HUES64 (cell line): ENCODE measurements around the gene HTT.

Experiments used
- H3K27ac ChIP-seq: 2 replicates; pipeline ENCODE4 v1.7.0; 2013; ENCODE audit warnings: low read depth, low read length, inconsistent platforms
- H3K27me3 ChIP-seq: 2 replicates; pipeline ENCODE4 v1.6.1; 2013; ENCODE audit warnings: mild to moderate bottlenecking, low read length; ENCODE audit not compliant: insufficient read depth
- H3K36me3 ChIP-seq: 2 replicates; pipeline ENCODE4 v1.6.1; 2013; ENCODE audit warnings: mild to moderate bottlenecking, low read length; ENCODE audit not compliant: insufficient read depth
- H3K4me1 ChIP-seq: 2 replicates; pipeline ENCODE4 v1.6.1; 2013; ENCODE audit warnings: mild to moderate bottlenecking, low read length, moderate library complexity; ENCODE audit not compliant: insufficient read depth
- H3K4me3 ChIP-seq: 2 replicates; pipeline ENCODE4 v1.5.1; 2013; ENCODE audit warnings: mild to moderate bottlenecking, low read length, moderate library complexity
- H3K9ac ChIP-seq: 2 replicates; pipeline ENCODE4 v1.6.1; 2013; ENCODE audit warnings: mild to moderate bottlenecking, low read depth, low read length
- H3K9me3 ChIP-seq: 2 replicates; pipeline ENCODE4 v1.6.1; 2013; ENCODE audit warnings: low read depth, low read length; ENCODE audit not compliant: insufficient read depth
- WGBS: fragments of 150-250, 120-280 bp; methylation state at CpG from one replicate; pipeline ENCODE4 v1.1.7; 2013; ENCODE audit warnings: missing lambda C conversion rate; 5-methylcytosine and 5-hydroxymethylcytosine counted together

HTT gene

DNA sequence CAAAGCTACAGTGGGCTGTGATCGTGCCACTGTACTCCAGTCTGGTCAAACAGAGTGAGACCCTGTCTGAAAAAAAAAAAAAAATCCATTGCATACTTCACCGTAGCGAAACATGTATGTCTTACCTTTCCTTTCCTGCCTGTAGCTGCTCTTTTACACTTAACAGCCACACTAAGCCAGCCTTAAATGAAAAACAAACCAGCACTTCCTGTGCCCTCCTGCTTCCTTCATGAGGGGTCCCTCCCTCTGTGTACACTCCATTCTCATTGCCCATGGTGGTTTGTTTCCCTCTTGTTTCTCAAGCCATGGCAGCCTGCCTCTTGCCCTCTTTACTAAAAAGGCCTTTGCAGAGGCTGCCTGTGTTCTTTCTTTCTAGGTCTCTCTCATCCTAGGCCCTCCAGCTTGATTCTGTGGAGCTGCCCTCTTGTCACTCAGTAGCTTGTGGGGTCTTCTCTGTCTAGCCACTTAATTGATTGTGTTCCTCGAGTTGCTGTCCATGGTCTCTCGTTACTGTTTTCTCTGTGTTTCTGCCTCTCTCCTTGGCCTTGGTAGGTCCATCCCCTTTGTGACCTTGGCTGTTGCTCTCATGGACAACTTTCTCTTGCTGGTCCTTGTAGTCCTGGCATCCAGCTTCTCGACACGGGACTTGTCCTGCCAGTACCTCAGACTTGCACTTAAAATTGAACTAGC lies 122.3 kb downstream of the HTT start:
- Histone ChIP-seq H3K9ac (no peak overlapping the region), H3K36me3 (peaks cover 82% of the 10 kb centered on the region)

DNA sequence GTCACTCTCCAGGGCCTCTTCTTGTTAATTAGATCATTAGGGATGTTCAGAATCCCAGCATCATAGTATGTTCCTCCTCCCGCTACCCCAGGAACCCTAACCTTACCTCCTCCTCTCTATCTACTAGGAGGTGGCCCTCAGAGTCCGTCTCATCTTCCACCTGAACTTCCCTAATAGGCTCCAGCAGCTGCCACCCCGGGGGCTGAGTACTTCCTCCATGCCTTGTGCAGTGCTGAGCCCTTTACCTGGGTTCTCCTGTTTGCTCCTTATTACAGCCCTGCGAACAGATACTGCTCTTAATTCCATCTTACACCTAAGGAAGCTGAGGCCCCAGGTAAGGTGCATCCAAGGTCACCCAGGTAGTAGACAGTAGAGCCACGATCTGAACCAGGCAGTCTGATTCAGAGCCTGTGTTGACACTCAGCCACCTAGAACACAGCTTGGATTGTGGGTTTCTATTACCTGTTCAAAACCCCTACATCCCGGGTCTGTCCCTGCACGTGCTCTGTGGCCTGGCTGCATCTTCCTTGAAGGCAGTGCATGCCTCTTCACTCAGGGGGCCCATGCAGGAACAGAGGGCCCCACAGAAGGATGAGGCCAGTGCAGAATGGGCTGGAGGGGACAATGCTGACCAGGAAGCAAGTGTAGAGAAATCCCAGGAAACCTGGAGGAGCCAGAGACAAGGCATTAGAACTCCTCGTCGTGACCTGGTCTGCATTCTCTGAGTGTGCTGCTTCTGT lies 123.1 kb downstream of the HTT start:
- H3K36me3 ChIP-seq: peaks cover 83% of the 10 kb centered on the region
- no peak overlapping the region for H3K9ac ChIP-seq
- WGBS: 94% methylated on average over 9 of the region's 9 CpGs
- no peaks in the 10 kb centered on the region for H3K4me1 ChIP-seq
- H3K27ac ChIP-seq: no peak overlapping the region
- H3K4me3 ChIP-seq: no peak overlapping the region
- H3K9me3 ChIP-seq: no peaks in the 10 kb centered on the region
- H3K27me3 ChIP-seq: no peaks in the 10 kb centered on the region

More for the DNA sequence above, 122.3 kb downstream of the HTT start:
- H3K4me1 ChIP-seq: no peaks in the 10 kb centered on the region
- H3K27ac ChIP-seq: no peak overlapping the region
- no peaks in the 10 kb centered on the region for H3K27me3 ChIP-seq
- H3K4me3 ChIP-seq: no peak overlapping the region
- no peaks in the 10 kb centered on the region for H3K9me3 ChIP-seq
- WGBS: 93% methylated on average over 7 of the region's 7 CpGs

DNA sequence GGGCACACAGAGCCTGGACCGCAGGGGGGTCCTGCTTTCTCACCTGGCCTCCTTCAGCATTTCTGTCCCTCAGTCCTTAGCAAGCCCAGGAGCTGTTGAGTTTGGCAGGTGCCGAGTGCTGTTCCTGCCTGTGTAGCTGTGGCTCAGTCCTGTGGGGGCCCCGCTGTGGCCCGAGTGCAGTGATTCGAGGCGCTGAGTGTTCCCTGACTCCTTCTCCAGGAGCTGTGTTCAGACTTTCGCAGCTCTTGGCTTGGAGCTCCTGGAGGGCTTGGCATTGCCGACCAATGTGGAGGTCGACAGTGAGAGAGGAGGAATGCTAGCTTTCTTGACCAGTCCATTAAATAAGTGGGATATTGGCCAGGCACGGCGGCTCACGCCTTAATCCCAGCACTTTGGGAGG lies 124.4 kb downstream of the HTT start:
- WGBS: 95% methylated on average over 12 of the region's 12 CpGs
- peaks cover 82% of the 10 kb centered on the region for H3K36me3 ChIP-seq

DNA sequence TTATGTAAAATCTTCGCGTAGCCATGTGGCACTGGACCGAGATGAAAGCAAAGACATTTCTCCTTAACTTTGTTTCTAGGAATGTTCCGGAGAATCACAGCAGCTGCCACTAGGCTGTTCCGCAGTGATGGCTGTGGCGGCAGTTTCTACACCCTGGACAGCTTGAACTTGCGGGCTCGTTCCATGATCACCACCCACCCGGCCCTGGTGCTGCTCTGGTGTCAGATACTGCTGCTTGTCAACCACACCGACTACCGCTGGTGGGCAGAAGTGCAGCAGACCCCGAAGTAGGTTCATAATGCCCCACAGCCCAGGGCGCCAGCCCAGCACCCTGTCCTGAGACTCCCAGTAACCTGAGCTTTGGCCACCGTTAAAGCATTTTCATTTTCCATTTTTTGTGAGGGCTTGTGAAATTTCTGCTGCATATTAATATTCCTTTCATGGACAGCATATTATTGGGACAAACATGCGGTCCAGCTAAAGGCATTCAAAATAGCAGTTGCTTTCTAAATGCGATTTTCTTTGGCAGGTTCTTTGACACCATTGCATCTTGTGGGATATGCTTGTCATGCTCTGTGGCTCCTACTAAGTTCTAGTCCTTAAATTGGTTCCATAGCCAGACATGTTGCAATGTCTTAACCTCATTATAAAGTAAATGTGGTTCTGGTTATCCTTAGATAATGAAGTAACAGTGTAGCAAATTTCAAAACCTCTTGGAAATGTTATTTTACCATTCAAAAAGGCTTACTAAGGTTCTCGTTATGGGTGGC lies 125.4 kb downstream of the HTT start:
- WGBS: 94% methylated on average over 17 of the region's 17 CpGs
- H3K9ac ChIP-seq: no peak overlapping the region
- H3K27me3 ChIP-seq: no peaks in the 10 kb centered on the region
- H3K4me1 ChIP-seq: no peaks in the 10 kb centered on the region
- H3K9me3 ChIP-seq: no peaks in the 10 kb centered on the region
- peaks cover 82% of the 10 kb centered on the region for H3K36me3 ChIP-seq
- no peak overlapping the region for H3K27ac ChIP-seq
- no peak overlapping the region for H3K4me3 ChIP-seq

More for the DNA sequence above, 124.4 kb downstream of the HTT start:
- H3K27ac ChIP-seq: no peak overlapping the region
- H3K9ac ChIP-seq: no peak overlapping the region
- no peak overlapping the region for H3K4me3 ChIP-seq
- no peaks in the 10 kb centered on the region for H3K9me3 ChIP-seq
- H3K27me3 ChIP-seq: no peaks in the 10 kb centered on the region
- H3K4me1 ChIP-seq: no peaks in the 10 kb centered on the region

DNA sequence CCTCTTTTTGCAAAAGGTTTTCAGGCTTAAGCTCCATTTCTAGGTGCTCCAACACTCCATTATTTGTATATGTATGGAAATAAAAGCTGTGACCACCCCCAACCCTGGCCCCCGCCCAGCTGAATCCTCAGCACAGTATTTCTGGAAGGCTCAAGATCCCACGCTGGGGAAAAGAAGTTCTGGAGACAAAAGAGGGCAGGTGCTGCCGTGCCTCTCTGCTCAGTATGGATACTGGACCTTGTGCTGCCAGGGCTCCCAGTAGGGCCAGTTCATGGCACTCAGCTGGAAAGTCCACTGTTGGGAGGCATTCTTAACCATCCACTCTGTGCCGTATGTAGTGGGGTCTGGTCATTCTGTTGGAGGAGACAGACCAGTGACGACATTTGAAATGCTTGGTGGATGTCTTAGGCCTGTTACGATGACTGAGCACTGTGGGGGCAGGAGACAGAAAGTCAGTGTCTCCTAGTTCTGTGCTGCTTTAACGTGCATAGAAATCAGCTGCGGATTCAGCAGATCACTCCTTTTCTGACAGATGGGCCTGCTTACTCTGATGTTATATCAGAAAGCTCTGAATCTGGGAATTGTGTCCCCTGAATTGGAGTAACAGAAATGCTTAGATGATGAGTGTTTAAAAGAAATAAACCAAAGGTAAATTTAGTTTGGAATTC lies 126.1 kb downstream of the HTT start:
- H3K4me3 ChIP-seq: no peak overlapping the region
- H3K9me3 ChIP-seq: no peaks in the 10 kb centered on the region
- no peaks in the 10 kb centered on the region for H3K4me1 ChIP-seq
- H3K27me3 ChIP-seq: no peaks in the 10 kb centered on the region
- H3K9ac ChIP-seq: no peak overlapping the region
- H3K27ac ChIP-seq: no peak overlapping the region
- 96% methylated on average over 8 of the region's 8 CpGs for WGBS
- H3K36me3 ChIP-seq: peaks cover 81% of the 10 kb centered on the region

DNA sequence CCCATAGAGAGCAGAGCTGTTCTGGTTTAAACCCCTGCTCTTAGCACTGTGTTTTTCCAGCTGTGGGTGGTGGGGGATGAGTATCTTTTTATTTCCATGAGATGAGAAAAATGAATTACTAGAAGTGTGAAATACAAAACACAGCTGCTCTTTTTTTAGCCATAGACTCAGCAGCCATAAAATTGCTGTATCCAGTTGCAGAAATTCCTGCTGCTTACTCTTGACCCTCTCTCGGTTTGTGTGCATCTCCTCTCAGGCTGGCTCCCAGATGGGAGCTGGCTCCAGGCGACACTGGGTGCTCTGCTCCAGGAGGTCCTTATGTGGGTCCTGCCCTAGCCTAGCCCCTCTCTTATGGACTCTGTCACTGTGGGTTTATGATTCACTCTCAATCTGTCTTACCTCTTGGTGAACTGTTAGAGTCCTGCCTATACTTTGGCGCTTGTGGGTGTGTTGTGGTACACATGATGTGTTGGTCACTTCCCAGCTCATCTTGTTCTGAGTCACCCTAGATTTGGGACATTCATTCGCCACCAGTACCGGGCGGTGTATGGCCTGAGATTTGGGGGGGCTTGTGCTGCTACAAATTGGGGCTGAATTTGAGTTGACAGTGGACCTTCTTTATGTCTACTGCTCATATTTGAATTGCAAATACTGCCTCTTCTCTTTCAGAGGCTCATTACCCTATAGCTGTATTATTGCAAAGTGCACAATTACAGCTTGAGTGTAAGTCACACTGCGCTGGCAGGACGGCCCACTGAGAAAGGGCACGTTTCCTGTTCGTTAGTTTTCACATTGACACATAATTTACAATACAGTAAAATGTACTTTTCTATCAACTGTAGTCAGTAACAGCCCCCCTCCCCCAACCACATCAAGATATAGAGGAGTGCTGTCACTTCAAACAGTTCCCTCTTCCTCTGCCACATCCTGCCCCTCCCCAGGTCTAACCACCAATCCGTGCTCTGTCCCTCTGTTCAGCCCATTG lies 127.5 kb downstream of the HTT start:
- Histone ChIP-seq H3K9ac (no peak overlapping the region), H3K9me3 (no peaks in the 10 kb centered on the region), H3K36me3 (peaks cover 80% of the 10 kb centered on the region), H3K27ac (no peak overlapping the region), H3K4me3 (no peak overlapping the region), H3K27me3 (no peaks in the 10 kb centered on the region), H3K4me1 (no peaks in the 10 kb centered on the region)
- 94% methylated on average over 11 of the region's 11 CpGs for WGBS

DNA sequence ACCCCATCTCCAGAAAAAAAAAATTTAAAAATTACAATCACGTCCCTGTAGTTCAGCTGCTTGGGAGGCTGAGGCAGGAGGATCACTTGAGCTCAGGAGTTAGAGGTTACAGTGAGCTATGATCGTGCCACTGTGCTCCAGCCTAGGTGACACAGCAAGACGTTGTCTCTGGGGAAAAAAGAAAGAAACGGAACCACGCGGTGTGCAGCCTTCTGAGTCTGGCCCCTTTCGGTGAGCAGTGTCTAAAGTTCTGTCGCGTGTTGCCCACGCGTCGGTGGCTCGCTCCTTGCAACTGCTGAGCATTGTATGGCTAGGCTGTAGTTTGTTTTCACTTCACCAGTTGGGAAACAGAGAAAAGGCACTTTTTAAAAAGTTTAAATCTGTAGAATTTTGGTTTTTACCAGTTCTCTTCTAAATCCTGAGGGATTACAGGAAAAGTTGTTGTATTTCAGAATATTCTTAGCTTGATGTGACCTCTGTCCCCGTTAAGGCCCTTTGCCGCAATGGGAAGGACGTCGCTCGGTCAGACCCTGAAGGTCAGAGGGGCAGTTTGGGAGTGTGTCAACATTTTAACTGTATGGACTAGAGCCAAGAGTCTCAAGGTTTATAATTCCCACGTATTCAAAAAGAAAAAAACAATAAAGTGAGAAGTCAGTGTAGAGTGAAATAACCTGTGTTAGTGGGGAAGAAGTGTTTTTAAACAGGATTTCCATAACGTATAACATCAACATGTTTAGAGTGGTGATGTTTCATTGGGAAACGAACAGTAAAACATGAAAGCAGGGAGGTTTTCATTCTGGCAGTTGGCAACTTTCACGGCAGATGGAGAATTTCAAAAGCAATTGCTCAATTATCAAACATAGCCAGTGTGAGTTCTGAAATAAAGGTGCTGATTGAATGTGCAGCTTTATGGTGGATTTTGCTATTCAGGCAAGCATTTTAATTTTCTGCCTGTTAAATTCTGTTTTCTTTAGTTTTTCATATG lies 128.6 kb downstream of the HTT start:
- no peaks in the 10 kb centered on the region for H3K9me3 ChIP-seq
- no peak overlapping the region for H3K4me3 ChIP-seq
- H3K27me3 ChIP-seq: no peaks in the 10 kb centered on the region
- no peak overlapping the region for H3K27ac ChIP-seq
- H3K36me3 ChIP-seq: peaks cover 81% of the 10 kb centered on the region
- WGBS: 96% methylated on average over 22 of the region's 22 CpGs
- H3K9ac ChIP-seq: no peak overlapping the region
- H3K4me1 ChIP-seq: no peaks in the 10 kb centered on the region

DNA sequence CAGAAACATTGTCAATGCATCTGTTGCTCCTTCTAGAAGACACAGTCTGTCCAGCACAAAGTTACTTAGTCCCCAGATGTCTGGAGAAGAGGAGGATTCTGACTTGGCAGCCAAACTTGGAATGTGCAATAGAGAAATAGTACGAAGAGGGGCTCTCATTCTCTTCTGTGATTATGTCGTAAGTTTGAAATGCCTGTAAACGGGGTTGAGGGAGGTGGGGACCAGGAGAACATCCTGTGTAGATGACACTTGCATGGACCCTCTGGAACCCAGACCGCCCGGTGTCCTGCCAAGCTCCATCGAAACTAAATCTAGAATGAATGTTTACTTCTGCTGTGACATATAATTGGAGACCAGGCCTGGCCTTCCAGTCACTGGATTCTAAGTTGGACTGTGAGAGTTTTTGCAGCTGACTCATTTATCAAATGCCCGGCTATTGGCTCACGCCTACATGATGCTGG lies 129.5 kb downstream of the HTT start:
- Histone ChIP-seq H3K36me3 (peaks cover 84% of the 10 kb centered on the region), H3K27ac (no peak overlapping the region), H3K9ac (no peak overlapping the region), H3K4me3 (no peak overlapping the region), H3K4me1 (no peaks in the 10 kb centered on the region), H3K9me3 (no peaks in the 10 kb centered on the region), H3K27me3 (no peaks in the 10 kb centered on the region)
- 93% methylated on average over 8 of the region's 8 CpGs for WGBS

DNA sequence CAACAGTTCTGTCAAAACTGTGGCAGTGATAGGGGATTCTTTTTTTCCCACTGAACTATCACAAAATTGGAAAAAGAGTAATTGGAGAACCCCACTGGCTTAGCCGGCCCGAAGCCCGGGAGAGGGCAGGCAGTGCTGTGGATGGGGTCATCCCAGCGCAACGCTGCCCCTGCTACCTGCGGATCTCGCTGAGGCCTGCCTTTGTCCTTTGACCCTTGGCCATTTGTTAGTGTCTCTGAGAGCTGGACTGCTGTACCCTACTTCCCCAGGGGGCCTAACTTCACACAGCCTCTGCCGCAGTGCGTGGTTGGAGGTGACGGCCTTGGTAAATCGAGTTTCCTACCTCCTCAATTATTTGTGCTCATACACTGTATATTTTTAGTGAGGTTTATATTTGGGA lies 131.5 kb downstream of the HTT start:
- Histone ChIP-seq H3K4me3 (no peak overlapping the region), H3K4me1 (no peaks in the 10 kb centered on the region), H3K9ac (no peak overlapping the region), H3K36me3 (peaks cover 84% of the 10 kb centered on the region), H3K27me3 (no peaks in the 10 kb centered on the region), H3K27ac (no peak overlapping the region), H3K9me3 (no peaks in the 10 kb centered on the region)
- WGBS: 94% methylated on average over 10 of the region's 11 CpGs
